ENCODE results near the gene EIPR1.

- no peak for TF ChIP-seq EZH2 (IDR thresholded peaks at IDR 0.05)
- TF ChIP-seq POLR2AphosphoS5 (IDR thresholded peaks at IDR 0.05; ENCODE audit: borderline replicate concordance, low read depth, low read length): no peak
Observed at GRCh38 chr2:3204031-3204821, 173.4 kb downstream of the EIPR1 start.

All from SK-N-MC (cell line).